WERI-Rb-1 (cell line): ENCODE measurements around the gene C10orf143.

Experiments used
- DNase-seq: peaks from one replicate; pipeline ENCODE4 v3.0.0-alpha.2; 2020
- H3K27ac ChIP-seq: fragments of 250-450 bp; sonication (Bioruptor Pico); 2 replicates; pipeline ENCODE4 v1.5.1; 2020; ENCODE audit warnings: mild to moderate bottlenecking, moderate library complexity
- H3K27me3 ChIP-seq: fragments of 250-450 bp; sonication (Bioruptor Pico); 2 replicates; pipeline ENCODE4 v1.5.1; 2021; ENCODE audit warnings: mild to moderate bottlenecking, low read depth, moderate library complexity; ENCODE audit not compliant: insufficient read depth, severe bottlenecking
- H3K36me3 ChIP-seq: fragments of 250-450 bp; sonication (Bioruptor Pico); 2 replicates; pipeline ENCODE4 v1.5.1; 2020; ENCODE audit warnings: mild to moderate bottlenecking, moderate library complexity
- H3K4me3 ChIP-seq: 2 replicates; pipeline ENCODE4 v1.5.1; 2011; ENCODE audit warnings: low read depth, mild to moderate bottlenecking, control low read depth, low read length
- H3K9me3 ChIP-seq: fragments of 250-450 bp; sonication (Bioruptor Pico); 2 replicates; pipeline ENCODE4 v1.5.1; 2021; ENCODE audit warnings: mild to moderate bottlenecking, moderate library complexity; ENCODE audit not compliant: severe bottlenecking
- TF ChIP-seq, protein P1 (sequence below): IDR thresholded peaks from 2 replicates; pipeline ENCODE4 v1.5.1; 2011; ENCODE audit warnings: low read depth, mild to moderate bottlenecking, control low read depth, inconsistent platforms, low read length

C10orf143 gene

DNA sequence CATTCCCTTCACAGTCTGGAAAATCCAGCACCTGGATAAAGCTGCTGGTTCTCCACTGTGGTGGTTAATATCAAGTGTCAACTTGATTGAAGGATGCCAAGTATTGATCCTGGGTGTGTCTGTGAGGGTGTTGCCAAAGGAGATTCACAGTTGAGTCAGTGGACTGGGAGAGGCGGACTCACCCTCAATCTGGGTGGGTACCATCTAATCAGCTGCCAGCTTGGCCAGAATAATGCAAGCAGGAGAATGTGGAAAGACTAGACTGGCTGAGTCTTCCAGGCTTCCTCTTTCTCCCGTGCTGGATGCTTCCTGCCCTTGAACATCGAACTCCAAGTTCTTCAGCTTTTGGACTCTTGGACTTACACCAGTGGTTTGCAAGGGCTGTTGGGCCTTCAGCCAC is 48.4 kb downstream of the C10orf143 start:
- DNase-seq, result no peak
- H3K36me3 ChIP-seq, result no peaks in the 10 kb centered on the region
- TF ChIP-seq, protein P1, sequence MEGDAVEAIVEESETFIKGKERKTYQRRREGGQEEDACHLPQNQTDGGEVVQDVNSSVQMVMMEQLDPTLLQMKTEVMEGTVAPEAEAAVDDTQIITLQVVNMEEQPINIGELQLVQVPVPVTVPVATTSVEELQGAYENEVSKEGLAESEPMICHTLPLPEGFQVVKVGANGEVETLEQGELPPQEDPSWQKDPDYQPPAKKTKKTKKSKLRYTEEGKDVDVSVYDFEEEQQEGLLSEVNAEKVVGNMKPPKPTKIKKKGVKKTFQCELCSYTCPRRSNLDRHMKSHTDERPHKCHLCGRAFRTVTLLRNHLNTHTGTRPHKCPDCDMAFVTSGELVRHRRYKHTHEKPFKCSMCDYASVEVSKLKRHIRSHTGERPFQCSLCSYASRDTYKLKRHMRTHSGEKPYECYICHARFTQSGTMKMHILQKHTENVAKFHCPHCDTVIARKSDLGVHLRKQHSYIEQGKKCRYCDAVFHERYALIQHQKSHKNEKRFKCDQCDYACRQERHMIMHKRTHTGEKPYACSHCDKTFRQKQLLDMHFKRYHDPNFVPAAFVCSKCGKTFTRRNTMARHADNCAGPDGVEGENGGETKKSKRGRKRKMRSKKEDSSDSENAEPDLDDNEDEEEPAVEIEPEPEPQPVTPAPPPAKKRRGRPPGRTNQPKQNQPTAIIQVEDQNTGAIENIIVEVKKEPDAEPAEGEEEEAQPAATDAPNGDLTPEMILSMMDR, result no peak
- no peak overlapping the region for H3K27ac ChIP-seq
- H3K27me3 ChIP-seq, result no peaks in the 10 kb centered on the region
- H3K9me3 ChIP-seq, result no peaks in the 10 kb centered on the region
- H3K4me3 ChIP-seq, result no peak overlapping the region

DNA sequence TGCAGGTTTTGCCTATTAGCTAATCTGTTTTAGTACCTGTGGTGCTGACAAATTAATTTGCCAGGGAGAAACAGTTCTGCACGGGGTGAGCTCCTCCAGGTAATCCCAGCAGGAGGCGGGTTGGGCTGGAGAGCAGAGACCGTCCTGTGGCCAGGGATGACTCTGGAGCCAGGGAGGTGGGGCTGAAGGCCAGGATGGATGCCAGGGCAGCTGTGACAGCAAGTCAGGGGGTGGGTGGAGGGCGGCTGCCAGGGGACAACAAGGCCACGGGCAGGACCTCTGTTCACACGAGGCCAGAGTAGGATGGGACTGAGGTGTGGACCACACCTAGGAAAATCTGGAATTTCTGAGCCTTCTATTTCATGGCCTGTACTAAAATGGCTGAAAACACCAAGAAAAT is 48.9 kb downstream of the C10orf143 start:
- H3K9me3 ChIP-seq, result no peaks in the 10 kb centered on the region
- DNase-seq, result no peak
- no peak overlapping the region for H3K27ac ChIP-seq
- no peak overlapping the region for H3K4me3 ChIP-seq
- H3K27me3 ChIP-seq, result no peaks in the 10 kb centered on the region
- TF ChIP-seq, protein P1, result no peak
- no peaks in the 10 kb centered on the region for H3K36me3 ChIP-seq

- H3K9me3 ChIP-seq, result peaks cover 4% of the 10 kb centered on the region
- no peaks in the 10 kb centered on the region for H3K27me3 ChIP-seq
- no peak for DNase-seq
- no peak overlapping the region for H3K4me3 ChIP-seq
- TF ChIP-seq, protein P1, result no peak
- no peak overlapping the region for H3K27ac ChIP-seq
- H3K36me3 ChIP-seq, result no peaks in the 10 kb centered on the region
These were observed 56.6 kb downstream of the C10orf143 start for GRCh38 chr10:130054021-130054420.

DNA sequence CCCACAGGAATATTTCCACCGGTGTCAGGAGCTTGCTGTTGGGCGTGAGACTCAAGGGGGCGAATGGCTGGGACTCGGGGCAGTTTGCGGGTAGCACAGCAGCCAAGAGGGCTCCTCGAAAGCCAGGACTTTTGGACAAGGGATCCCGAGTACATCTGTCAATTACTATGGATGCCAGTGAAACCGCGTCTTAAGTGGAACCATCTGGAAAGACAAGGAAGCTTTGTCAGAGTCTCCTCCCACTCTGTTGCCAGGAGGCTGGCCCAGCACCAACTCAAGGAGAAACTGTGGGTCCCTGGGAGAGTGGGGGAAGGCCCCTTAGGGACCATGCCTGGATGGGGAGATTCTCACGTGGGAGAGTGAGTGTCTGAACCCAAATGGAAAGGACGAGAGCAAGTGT is 57.1 kb downstream of the C10orf143 start:
- H3K4me3 ChIP-seq, result no peak overlapping the region
- no peaks in the 10 kb centered on the region for H3K36me3 ChIP-seq
- H3K27me3 ChIP-seq, result no peaks in the 10 kb centered on the region
- H3K9me3 ChIP-seq, result peaks cover 4% of the 10 kb centered on the region
- DNase-seq, result no peak
- TF ChIP-seq, protein P1, result no peak
- no peak overlapping the region for H3K27ac ChIP-seq

DNA sequence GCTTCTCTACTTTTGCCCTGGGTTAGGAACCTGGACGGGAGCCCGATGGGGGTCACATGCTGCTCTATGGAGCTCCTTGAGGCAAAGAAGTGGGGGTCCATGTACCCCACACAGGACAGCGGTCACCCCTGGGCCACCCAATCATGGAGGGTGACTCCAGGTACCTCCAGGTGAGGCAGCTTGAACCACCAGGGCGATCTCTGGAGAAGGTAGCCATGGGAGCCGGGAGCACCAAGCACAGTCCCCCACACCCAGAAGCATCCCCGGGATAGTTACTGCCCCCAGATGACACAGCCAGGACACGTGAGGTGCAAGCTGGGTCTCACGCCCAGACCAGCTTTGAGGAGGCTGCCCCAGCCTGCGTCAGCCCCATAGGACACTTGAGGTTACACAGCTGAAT is 58.4 kb downstream of the C10orf143 start:
- H3K9me3 ChIP-seq, result peaks cover 4% of the 10 kb centered on the region
- H3K27me3 ChIP-seq, result no peaks in the 10 kb centered on the region
- H3K27ac ChIP-seq, result no peak overlapping the region
- TF ChIP-seq, protein P1, result no peak
- DNase-seq, result no peak
- H3K36me3 ChIP-seq, result no peaks in the 10 kb centered on the region
- no peak overlapping the region for H3K4me3 ChIP-seq

DNA sequence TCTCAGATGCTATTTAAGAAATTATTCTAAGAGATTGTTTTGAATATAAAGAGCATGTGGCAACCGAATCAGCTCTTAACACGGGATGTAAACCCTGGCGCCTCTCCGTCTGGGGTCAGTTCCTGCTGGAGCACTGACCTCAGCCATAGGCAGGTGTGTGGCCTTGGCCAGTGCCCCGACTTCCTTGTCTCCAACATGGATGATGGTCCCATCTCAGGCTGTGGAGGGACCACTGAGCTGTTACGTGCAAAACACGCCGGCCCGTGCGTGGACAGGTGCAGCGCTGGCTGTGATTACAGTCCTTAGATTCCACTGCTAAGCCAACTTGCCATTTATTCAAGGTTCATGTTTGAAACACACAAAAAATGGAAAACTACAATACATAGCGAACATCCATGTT is 59.9 kb downstream of the C10orf143 start:
- TF ChIP-seq, protein P1, result no peak
- no peak for DNase-seq
- Histone ChIP-seq H3K9me3 (peaks cover 4% of the 10 kb centered on the region), H3K36me3 (no peaks in the 10 kb centered on the region), H3K27ac (no peak overlapping the region), H3K4me3 (no peak overlapping the region), H3K27me3 (no peaks in the 10 kb centered on the region)
